HepG2 (cell line): ENCODE data around the gene FGFR3. TPM values are rescaled to one million over a fixed set of nuclear protein-coding genes. Genes with fewer than 3 reads are reported as not detected.

ENCODE experiments used
- ARNTL ChIP-seq: sonication (generic); formaldehyde crosslinking; IDR thresholded peaks from 2 replicates; pipeline ENCODE4 v1.4.0; 2020; ENCODE audit warnings: mild to moderate bottlenecking, missing genetic modification reagents
- DMAP1 ChIP-seq: IDR thresholded peaks from 2 replicates; pipeline ENCODE4 v1.6.1; 2016
- EP300 ChIP-seq, 3 experiments: sonication (generic) in 1 of 3; formaldehyde crosslinking in 1 of 3; IDR thresholded peaks; 2 replicates each; pipeline versions ENCODE4 v1.5.1 to v1.6.1; 2011 to 2020; ENCODE audit warnings: low read depth in 2 of 3, low read length in 2 of 3, borderline replicate concordance in 1 of 3, improper control_type of control experiment in 1 of 3, mild to moderate bottlenecking in 1 of 3, missing genetic modification reagents in 1 of 3, moderate library complexity in 1 of 3
- FOSL2 ChIP-seq: sonication (generic); formaldehyde crosslinking; IDR thresholded peaks from 2 replicates; pipeline ENCODE4 v1.4.0; 2020; ENCODE audit warnings: missing genetic modification reagents
- HNF4A ChIP-seq: sonication (generic); formaldehyde crosslinking; IDR thresholded peaks from 2 replicates; pipeline ENCODE4 v1.4.0; 2020; ENCODE audit warnings: missing genetic modification reagents
- IRF1 ChIP-seq: sonication (generic); formaldehyde crosslinking; IDR thresholded peaks from 2 replicates; pipeline ENCODE4 v1.4.0; 2020; ENCODE audit warnings: low read depth, mild to moderate bottlenecking, missing genetic modification reagents
- MEIS2 ChIP-seq: sonication (generic); formaldehyde crosslinking; IDR thresholded peaks from 2 replicates; pipeline ENCODE4 v1.9.0; 2021; ENCODE audit warnings: mild to moderate bottlenecking, missing genetic modification reagents
- RARA ChIP-seq: IDR thresholded peaks from 2 replicates; pipeline ENCODE4 v1.6.1; 2016; ENCODE audit warnings: missing genetic modification reagents, missing compliant biosample characterization
- RBAK ChIP-seq: sonication (generic); formaldehyde crosslinking; IDR thresholded peaks from 2 replicates; pipeline ENCODE4 v1.5.1; 2020; ENCODE audit warnings: mild to moderate bottlenecking, missing genetic modification reagents
- RFX1 ChIP-seq: fragments of 450-650 bp; IDR thresholded peaks from 2 replicates; pipeline ENCODE4 v1.6.1; 2017
- XRCC5 ChIP-seq: fragments of 200-400 bp; formaldehyde crosslinking; optimal IDR thresholded peaks from 2 replicates; pipeline ENCODE3; 2017; ENCODE audit warnings: mild to moderate bottlenecking, low read length
- ZBTB46 ChIP-seq: sonication (generic); formaldehyde crosslinking; IDR thresholded peaks from 2 replicates; pipeline ENCODE4 v1.4.0; 2020; ENCODE audit warnings: mild to moderate bottlenecking, missing genetic modification reagents, borderline replicate concordance
- ZNF672 ChIP-seq: sonication (generic); formaldehyde crosslinking; IDR thresholded peaks from 2 replicates; pipeline ENCODE4 v1.8.1; 2022; ENCODE audit warnings: missing genetic modification reagents
- ZNF691 ChIP-seq: sonication (generic); formaldehyde crosslinking; IDR thresholded peaks from 2 replicates; pipeline ENCODE4 v1.4.0; 2020; ENCODE audit warnings: missing genetic modification reagents, low read depth, mild to moderate bottlenecking, borderline replicate concordance
- ZNF792 ChIP-seq: IDR thresholded peaks from 2 replicates; pipeline ENCODE4 v1.6.1; 2016
- polyA plus RNA-seq, 8 experiments: library from polyadenylated mRNA; depleted of rRNA in 3 of 8; stranded (reverse) in 7 of 8; unstranded in 1 of 8; fragments of >200 nt; fragmentation: Illumina TruSeq in 4 of 8; extraction: Trizol in 4 of 8; gene quantifications; 2 replicates each; pipeline versions ENCODE4 v1.2.1 to v1.2.3, GENCODE V29; 2011 to 2016; ENCODE audit warnings: low read depth in 4 of 8, missing spikeins in 1 of 8, mixed read lengths in 1 of 8; ENCODE audit not compliant: insufficient read depth in 1 of 8
- total RNA-seq, 5 experiments: library from RNA; depleted of rRNA; stranded (reverse); fragments of >200 nt; fragmentation: Illumina TruSeq; extraction: Trizol; gene quantifications; 2 replicates each; pipeline ENCODE4 v1.2.3, GENCODE V29; 2016; ENCODE audit warnings: low read depth in 1 of 5
- TF ChIP-seq, protein P1 (sequence below): sonication (generic); formaldehyde crosslinking; IDR thresholded peaks from 2 replicates; pipeline ENCODE4 v1.8.0; 2022; ENCODE audit warnings: mild to moderate bottlenecking, missing genetic modification reagents
- TF ChIP-seq, protein P2 (sequence below): sonication (generic); formaldehyde crosslinking; IDR thresholded peaks from 2 replicates; pipeline ENCODE4 v1.4.0; 2020; ENCODE audit warnings: missing genetic modification reagents

The FGFR3 gene
- total and polyA plus RNA-seq, 2 of the 13 experiments (the other 11 are each of a cell fraction or from before 2014, with no cell fraction given), result 103 to 109 TPM

DNA sequence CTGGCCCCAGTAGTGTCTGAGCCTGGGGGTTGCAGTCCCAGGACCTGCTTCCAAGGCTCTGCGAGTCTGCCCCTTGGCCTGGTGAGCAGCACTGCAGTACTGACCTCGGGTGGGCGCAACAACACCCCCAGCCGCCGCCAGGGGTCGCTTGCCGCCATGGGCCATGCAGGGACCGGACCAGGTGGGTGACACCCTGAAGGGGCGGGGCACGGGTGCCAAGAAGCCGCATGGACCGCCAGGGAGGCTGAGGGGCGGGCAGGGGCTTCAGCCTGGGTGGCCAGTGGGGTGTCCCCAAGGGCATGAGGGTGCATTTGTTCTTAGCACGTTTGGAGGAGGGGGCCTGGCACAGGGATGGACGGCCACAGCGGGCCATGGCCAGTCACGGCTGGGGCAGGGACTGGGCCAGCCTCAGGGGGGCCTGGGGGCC lies 46.8 kb upstream of the FGFR3 start (continued):
- TF ChIP-seq, protein P1, sequence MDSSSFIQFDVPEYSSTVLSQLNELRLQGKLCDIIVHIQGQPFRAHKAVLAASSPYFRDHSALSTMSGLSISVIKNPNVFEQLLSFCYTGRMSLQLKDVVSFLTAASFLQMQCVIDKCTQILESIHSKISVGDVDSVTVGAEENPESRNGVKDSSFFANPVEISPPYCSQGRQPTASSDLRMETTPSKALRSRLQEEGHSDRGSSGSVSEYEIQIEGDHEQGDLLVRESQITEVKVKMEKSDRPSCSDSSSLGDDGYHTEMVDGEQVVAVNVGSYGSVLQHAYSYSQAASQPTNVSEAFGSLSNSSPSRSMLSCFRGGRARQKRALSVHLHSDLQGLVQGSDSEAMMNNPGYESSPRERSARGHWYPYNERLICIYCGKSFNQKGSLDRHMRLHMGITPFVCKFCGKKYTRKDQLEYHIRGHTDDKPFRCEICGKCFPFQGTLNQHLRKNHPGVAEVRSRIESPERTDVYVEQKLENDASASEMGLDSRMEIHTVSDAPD, result no peak; the same call in 1 of the 2 replicates
- TF ChIP-seq RARA (CRISPR knock-in tag), result peak; percentile 24; the same call in 1 of the 2 replicates
- peak; percentile 50; the same call in 1 of the 2 replicates for TF ChIP-seq DMAP1 (CRISPR knock-in tag)
- TF ChIP-seq ZBTB46 (CRISPR knock-in tag), result no peak
- peak; percentile 37; the same call in 1 of the 2 replicates for TF ChIP-seq HNF4A (CRISPR knock-in tag)
- no peak for TF ChIP-seq RBAK (CRISPR knock-in tag)
- peak; percentile 46 for TF ChIP-seq FOSL2 (CRISPR knock-in tag)
- no peak for TF ChIP-seq ZNF672 (CRISPR knock-in tag)
- TF ChIP-seq EP300 (IDR thresholded peaks at IDR 0.05; ENCODE audit: low read depth in 2 of 2, low read length in 2 of 2), result peak in 1 of 2 experiments; percentile 10; a peak in 1 of 4 replicates
- TF ChIP-seq EP300 (CRISPR knock-in tag; IDR thresholded peaks at IDR 0.05; ENCODE audit: borderline replicate concordance), result no peak
- TF ChIP-seq, protein P2, sequence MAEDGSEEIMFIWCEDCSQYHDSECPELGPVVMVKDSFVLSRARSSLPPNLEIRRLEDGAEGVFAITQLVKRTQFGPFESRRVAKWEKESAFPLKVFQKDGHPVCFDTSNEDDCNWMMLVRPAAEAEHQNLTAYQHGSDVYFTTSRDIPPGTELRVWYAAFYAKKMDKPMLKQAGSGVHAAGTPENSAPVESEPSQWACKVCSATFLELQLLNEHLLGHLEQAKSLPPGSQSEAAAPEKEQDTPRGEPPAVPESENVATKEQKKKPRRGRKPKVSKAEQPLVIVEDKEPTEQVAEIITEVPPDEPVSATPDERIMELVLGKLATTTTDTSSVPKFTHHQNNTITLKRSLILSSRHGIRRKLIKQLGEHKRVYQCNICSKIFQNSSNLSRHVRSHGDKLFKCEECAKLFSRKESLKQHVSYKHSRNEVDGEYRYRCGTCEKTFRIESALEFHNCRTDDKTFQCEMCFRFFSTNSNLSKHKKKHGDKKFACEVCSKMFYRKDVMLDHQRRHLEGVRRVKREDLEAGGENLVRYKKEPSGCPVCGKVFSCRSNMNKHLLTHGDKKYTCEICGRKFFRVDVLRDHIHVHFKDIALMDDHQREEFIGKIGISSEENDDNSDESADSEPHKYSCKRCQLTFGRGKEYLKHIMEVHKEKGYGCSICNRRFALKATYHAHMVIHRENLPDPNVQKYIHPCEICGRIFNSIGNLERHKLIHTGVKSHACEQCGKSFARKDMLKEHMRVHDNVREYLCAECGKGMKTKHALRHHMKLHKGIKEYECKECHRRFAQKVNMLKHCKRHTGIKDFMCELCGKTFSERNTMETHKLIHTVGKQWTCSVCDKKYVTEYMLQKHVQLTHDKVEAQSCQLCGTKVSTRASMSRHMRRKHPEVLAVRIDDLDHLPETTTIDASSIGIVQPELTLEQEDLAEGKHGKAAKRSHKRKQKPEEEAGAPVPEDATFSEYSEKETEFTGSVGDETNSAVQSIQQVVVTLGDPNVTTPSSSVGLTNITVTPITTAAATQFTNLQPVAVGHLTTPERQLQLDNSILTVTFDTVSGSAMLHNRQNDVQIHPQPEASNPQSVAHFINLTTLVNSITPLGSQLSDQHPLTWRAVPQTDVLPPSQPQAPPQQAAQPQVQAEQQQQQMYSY (CRISPR knock-in tag), result no peak
- 0 out of 2 replicates have a peak, but pooled peaks have one; percentile 32 for TF ChIP-seq ZNF691 (CRISPR knock-in tag)
- TF ChIP-seq MEIS2 (CRISPR knock-in tag), result no peak
- TF ChIP-seq RFX1, result no peak
- TF ChIP-seq ZNF792 (CRISPR knock-in tag), result no peak
- no peak; the same call in 1 of the 2 replicates for TF ChIP-seq ARNTL
- TF ChIP-seq XRCC5, result peak; percentile 98
- no peak for TF ChIP-seq IRF1 (CRISPR knock-in tag)
